HG02798 (cell line): ENCODE data around the gene TMEM37.
"Not testable (repeated sequence)": the region's sequence is repeated elsewhere in the genome, so short reads cannot be mapped to it uniquely, and the experiment has no call there.

Experiments used
- ATAC-seq: cut with Tn5 transposase; IDR thresholded peaks from one replicate; pipeline ENCODE4 v1.9.1; 2021; ENCODE audit warnings: mild to moderate bottlenecking; ENCODE audit not compliant: unreplicated experiment, poor library complexity

TMEM37 gene

GRCh38 chr2:119431155-119431975, at the start of gene TMEM37:
TSS of gene TMEM37 (plus strand) at chr2:119431854. CDS start at chr2:119431904, 50 bp downstream.
- peak; percentile 68 for ATAC-seq

GRCh38 chr2:119383410-119384140, 48.1 kb upstream of the TMEM37 start:
- no peak for ATAC-seq

- ATAC-seq = no peak
Observed at GRCh38 chr2:119384971-119385370, 46.7 kb upstream of the TMEM37 start.

GRCh38 chr2:119385466-119385865, 46.2 kb upstream of the TMEM37 start:
- ATAC-seq = no peak

- peak; percentile 88 for ATAC-seq
Observed at GRCh38 chr2:119387381-119388129, 44.1 kb upstream of the TMEM37 start.

GRCh38 chr2:119389615-119390306, 41.9 kb upstream of the TMEM37 start:
- ATAC-seq = no peak

GRCh38 chr2:119393971-119394748, 37.5 kb upstream of the TMEM37 start:
- no peak for ATAC-seq

- no peak for ATAC-seq
Observed at GRCh38 chr2:119397196-119397595, 34.5 kb upstream of the TMEM37 start.

GRCh38 chr2:119402106-119402505, 29.5 kb upstream of the TMEM37 start:
- no peak for ATAC-seq

GRCh38 chr2:119402645-119403560, 28.8 kb upstream of the TMEM37 start:
- no peak for ATAC-seq

- ATAC-seq = not testable (repeated sequence)
Observed at GRCh38 chr2:119403618-119404017, 28.0 kb upstream of the TMEM37 start.

GRCh38 chr2:119405151-119405550, 26.5 kb upstream of the TMEM37 start:
- no peak for ATAC-seq

GRCh38 chr2:119407430-119408220, 24.0 kb upstream of the TMEM37 start:
- ATAC-seq = peak; percentile 50

GRCh38 chr2:119408221-119408619, 23.4 kb upstream of the TMEM37 start:
- no peak for ATAC-seq

GRCh38 chr2:119409506-119409905, 22.1 kb upstream of the TMEM37 start:
- no peak for ATAC-seq

GRCh38 chr2:119414894-119415293, 16.8 kb upstream of the TMEM37 start:
- ATAC-seq = no peak

- ATAC-seq = no peak
Observed at GRCh38 chr2:119415630-119416029, 16.0 kb upstream of the TMEM37 start.
